Esophagus (tissue), 2 donors: ENCODE measurements around the gene RALGAPA1. TPM values are rescaled to one million over a fixed set of nuclear protein-coding genes. Genes with fewer than 3 reads are reported as not detected.

Experiments
- H3K27ac ChIP-seq, 2 donors: one replicate each; pipeline ENCODE4 v1.5.1; 2013; ENCODE audit warnings: low read depth in 2 of 2, mild to moderate bottlenecking in 2 of 2, inconsistent platforms in 1 of 2, low read length in 1 of 2, moderate library complexity in 1 of 2
- H3K27me3 ChIP-seq, 2 donors: one replicate each; pipeline ENCODE4 v1.6.1; 2013; ENCODE audit warnings: low read length in 2 of 2, control low read depth in 1 of 2, mild to moderate bottlenecking in 1 of 2; ENCODE audit not compliant: insufficient read depth in 2 of 2, control insufficient read depth in 1 of 2
- H3K36me3 ChIP-seq, 2 donors: one replicate each; pipeline ENCODE4 v1.6.1; 2013; ENCODE audit warnings: low read length in 1 of 2; ENCODE audit not compliant: control insufficient read depth in 2 of 2, insufficient read depth in 2 of 2
- H3K4me1 ChIP-seq, 2 donors: one replicate each; pipeline ENCODE4 v1.6.1; 2013; ENCODE audit warnings: low read length in 1 of 2; ENCODE audit not compliant: control insufficient read depth in 2 of 2, insufficient read depth in 2 of 2
- H3K4me3 ChIP-seq, 2 donors: one replicate each; pipeline ENCODE4 v1.5.1; 2013; ENCODE audit warnings: low read length in 2 of 2, mild to moderate bottlenecking in 2 of 2, low read depth in 1 of 2, moderate library complexity in 1 of 2
- H3K9me3 ChIP-seq, 2 donors: one replicate each; pipeline ENCODE4 v1.6.1; 2013; ENCODE audit warnings: mild to moderate bottlenecking in 2 of 2, low read depth in 1 of 2, low read length in 1 of 2, moderate library complexity in 1 of 2; ENCODE audit not compliant: control insufficient read depth in 2 of 2, insufficient read depth in 1 of 2
- WGBS, 2 donors: extraction: QIAGEN DNeasy Blood & Tissue Kit; methylation state at CpG; one replicate each; pipeline ENCODE4 v1.1.7; 2013; 5-methylcytosine and 5-hydroxymethylcytosine counted together
- polyA plus RNA-seq, 2 donors: library from polyadenylated mRNA; stranded (reverse); fragments of 200-250 nt; gene quantifications; one replicate each; pipeline ENCODE4 v1.2.3, GENCODE V29; 2013
- donor health status: healthy with polysubstance abuse.
- donor health status: Bipolar disorder and iron deficiency.

RALGAPA1 gene
- polyA plus RNA-seq, 2 donors, result 10.5 to 20.3 TPM

- Histone ChIP-seq H3K9me3 (no peaks in the 10 kb centered on the region), H3K4me3 (no peak overlapping the region), H3K4me1 (no peaks in the 10 kb centered on the region), H3K27me3 (no peaks in the 10 kb centered on the region), H3K27ac (no peak overlapping the region), H3K36me3 (no peaks in the 10 kb centered on the region)
- 26 to 27% methylated on average over 3 of the region's 3 CpGs for WGBS, 2 donors
These were observed 305.4 kb downstream of the RALGAPA1 start for GRCh38 chr14:35503646-35504045.

- H3K27me3 ChIP-seq, result no peaks in the 10 kb centered on the region
- WGBS, 2 donors, result 95 to 96% methylated on average over 2 of the region's 2 CpGs
- H3K36me3 ChIP-seq, result no peaks in the 10 kb centered on the region
- H3K4me1 ChIP-seq, result no peaks in the 10 kb centered on the region
- H3K9me3 ChIP-seq, result no peaks in the 10 kb centered on the region
- H3K27ac ChIP-seq, result no peak overlapping the region
- no peak overlapping the region for H3K4me3 ChIP-seq
These were observed 309.9 kb downstream of the RALGAPA1 start for GRCh38 chr14:35499180-35499579.

- H3K9me3 ChIP-seq, result peaks cover 0 to 2% of the 10 kb centered on the region in 2 donors
- H3K27ac ChIP-seq, result no peak overlapping the region
- H3K27me3 ChIP-seq, result no peaks in the 10 kb centered on the region
- no peak overlapping the region for H3K4me3 ChIP-seq
- no peaks in the 10 kb centered on the region for H3K36me3 ChIP-seq
- no peaks in the 10 kb centered on the region for H3K4me1 ChIP-seq
These were observed 313.8 kb downstream of the RALGAPA1 start for GRCh38 chr14:35495278-35495677.

GRCh38 chr14:35492569-35493014 lies 316.5 kb downstream of the RALGAPA1 start:
- no peaks in the 10 kb centered on the region for H3K36me3 ChIP-seq
- no peak overlapping the region for H3K4me3 ChIP-seq
- no peaks in the 10 kb centered on the region for H3K4me1 ChIP-seq
- peaks cover 0 to 2% of the 10 kb centered on the region in 2 donors for H3K9me3 ChIP-seq
- no peak overlapping the region for H3K27ac ChIP-seq
- no peaks in the 10 kb centered on the region for H3K27me3 ChIP-seq

Other genes with a start within 250 kb of the RALGAPA1 start
- 1 to 10 TPM; 2.6 to 5.7 TPM for gene BRMS1L, start 17.0 kb upstream of the RALGAPA1 start, polyA plus RNA-seq